GM21786 (cell line): ENCODE measurements around the gene SUPT16H.
"Not testable (repeated sequence)": the region's sequence is repeated elsewhere in the genome, so short reads cannot be mapped to it uniquely, and the experiment has no call there.

ENCODE experiments used
- ATAC-seq: cut with Tn5 transposase; IDR thresholded peaks from one replicate; pipeline ENCODE4 v1.9.1; 2021; ENCODE audit not compliant: unreplicated experiment

The SUPT16H gene

GRCh38 chr14:21367582-21368144 lies 16.2 kb downstream of the SUPT16H start:
- no peak for ATAC-seq

- no peak for ATAC-seq
Measured at GRCh38 chr14:21356511-21356910, 27.3 kb downstream of the SUPT16H start.

GRCh38 chr14:21352587-21352986 lies 31.2 kb downstream of the SUPT16H start:
- peak; percentile 61 for ATAC-seq

GRCh38 chr14:21350539-21350938 lies 33.3 kb downstream of the SUPT16H start:
- ATAC-seq = no peak

- ATAC-seq = no peak
Measured at GRCh38 chr14:21347201-21347600, 36.6 kb downstream of the SUPT16H start.

- no peak for ATAC-seq
Measured at GRCh38 chr14:21346532-21347135, 37.2 kb downstream of the SUPT16H start.

GRCh38 chr14:21343035-21343794 lies 40.6 kb downstream of the SUPT16H start:
- no peak for ATAC-seq

GRCh38 chr14:21334202-21334906 lies 49.5 kb downstream of the SUPT16H start:
- no peak for ATAC-seq

GRCh38 chr14:21332950-21333349 lies 50.9 kb downstream of the SUPT16H start:
- ATAC-seq = no peak

GRCh38 chr14:21326972-21327371 lies 56.8 kb downstream of the SUPT16H start:
- ATAC-seq = no peak

- ATAC-seq = no peak
Measured at GRCh38 chr14:21322716-21323115, 61.1 kb downstream of the SUPT16H start.

GRCh38 chr14:21320913-21321312 lies 62.9 kb downstream of the SUPT16H start:
- ATAC-seq = no peak

GRCh38 chr14:21317398-21317797 lies 66.4 kb downstream of the SUPT16H start:
- ATAC-seq = no peak

- no peak for ATAC-seq
Measured at GRCh38 chr14:21313512-21313911, 70.3 kb downstream of the SUPT16H start.

- no peak for ATAC-seq
Measured at GRCh38 chr14:21311614-21312013, 72.2 kb downstream of the SUPT16H start.

GRCh38 chr14:21309956-21310355 lies 73.9 kb downstream of the SUPT16H start:
- ATAC-seq = no peak

- no peak for ATAC-seq
Measured at GRCh38 chr14:21309238-21309636, 74.6 kb downstream of the SUPT16H start.

- peak; percentile 85 for ATAC-seq
Measured at GRCh38 chr14:21308479-21309237, 75.2 kb downstream of the SUPT16H start.

GRCh38 chr14:21308132-21308478 lies 75.7 kb downstream of the SUPT16H start:
- no peak for ATAC-seq

- ATAC-seq = no peak
Measured at GRCh38 chr14:21307637-21308036, 76.2 kb downstream of the SUPT16H start.

- not testable (repeated sequence) for ATAC-seq
Measured at GRCh38 chr14:21302836-21303140, 81.0 kb downstream of the SUPT16H start.
